A673 (cell line): ENCODE measurements around the gene PDE6G. TPM values are rescaled to one million over a fixed set of nuclear protein-coding genes. Genes with fewer than 3 reads are reported as not detected.

ENCODE experiments used
- BruUV-seq: library from RNA; stranded (reverse); fragments of 400-500 nt; replicated peaks from 2 replicates; lab custom pipeline; 2021; lab: Mats Ljungman, UMichigan
- CTCF ChIA-PET: fragments of 300-600 bp; sonication (Branson Sonifier 250); formaldehyde crosslinking; loops from one replicate; lab custom pipeline; 2022; ENCODE audit warnings: antibody characterized with exemption; lab: Charles Lee
- POLR2A ChIA-PET: fragments of 300-600 bp; sonication (Branson Sonifier 250); formaldehyde crosslinking; loops from one replicate; lab custom pipeline; 2022; ENCODE audit warnings: antibody characterized with exemption; ENCODE audit not compliant: low non-redundant PET; lab: Charles Lee
- DNase-seq: peaks from one replicate; pipeline ENCODE4 v3.0.0-alpha.2; 2015; ENCODE audit warnings: low spot score
- H3K27ac ChIP-seq: fragments of 200-600 bp; sonication (generic); 2 replicates; pipeline ENCODE4 v1.5.1; 2016; ENCODE audit warnings: mixed run types, low read depth, mild to moderate bottlenecking, mixed read lengths, antibody characterized with exemption, low read length; ENCODE audit not compliant: poor library complexity, severe bottlenecking
- H3K27me3 ChIP-seq: fragments of 200-600 bp; sonication (generic); replicated peaks from 2 replicates; pipeline ENCODE4 v1.6.1; 2017; ENCODE audit warnings: mixed run types, low read depth, mild to moderate bottlenecking, mixed read lengths, antibody characterized with exemption, low read length; ENCODE audit not compliant: insufficient read depth, poor library complexity
- H3K36me3 ChIP-seq: fragments of 200-600 bp; sonication (generic); 2 replicates; pipeline ENCODE4 v1.6.1; 2016; ENCODE audit warnings: mixed run types, mild to moderate bottlenecking, mixed read lengths, antibody characterized with exemption, low read length; ENCODE audit not compliant: insufficient read depth, poor library complexity, severe bottlenecking
- H3K4me1 ChIP-seq: fragments of 200-600 bp; sonication (generic); 2 replicates; pipeline ENCODE4 v1.6.1; 2017; ENCODE audit warnings: mixed run types, mild to moderate bottlenecking, mixed read lengths, antibody characterized with exemption, low read length; ENCODE audit not compliant: insufficient read depth, poor library complexity, severe bottlenecking
- H3K4me3 ChIP-seq: fragments of 200-600 bp; sonication (generic); 2 replicates; pipeline ENCODE4 v1.5.1; 2016; ENCODE audit warnings: low read depth, mixed run types, mild to moderate bottlenecking, mixed read lengths, low read length; ENCODE audit not compliant: poor library complexity, severe bottlenecking
- H3K9me3 ChIP-seq: fragments of 200-600 bp; sonication (generic); 2 replicates; pipeline ENCODE4 v1.6.1; 2016; ENCODE audit warnings: mixed run types, low read depth, mild to moderate bottlenecking, mixed read lengths, antibody characterized with exemption, low read length; ENCODE audit not compliant: poor library complexity, severe bottlenecking
- CTCF ChIP-seq: fragments of 300-800, 200-600 bp; sonication (generic); conservative IDR thresholded peaks from 2 replicates; pipeline ENCODE4 v1.5.1; 2017; ENCODE audit warnings: low read depth, mild to moderate bottlenecking, antibody characterized with exemption, low read length, moderate library complexity, mixed read lengths
- EZH2 ChIP-seq: fragments of 200-600 bp; sonication (generic); IDR thresholded peaks from 2 replicates; pipeline ENCODE4 v1.6.1; 2017; ENCODE audit warnings: borderline replicate concordance, low read depth, mild to moderate bottlenecking, mixed read lengths, antibody characterized with exemption, low read length; ENCODE audit not compliant: poor library complexity, severe bottlenecking
- intact Hi-C: fragments of 100-400 bp; cut with micrococcal nuclease; formaldehyde crosslinking; loops from one replicate; pipeline ENCODE4 v1.10.0; 2022; ENCODE audit not compliant: unreplicated experiment
- total RNA-seq: library from RNA; stranded (reverse); gene quantifications from 2 replicates; pipeline ENCODE4 v1.2.3, GENCODE V29; 2021

PDE6G gene
- total RNA-seq, 1 experiment from 2014 or later: 0.43 TPM

GRCh38 chr17:81659038-81659437 lies 2.7 kb upstream of the PDE6G start:
- no peaks in the 10 kb centered on the region for H3K9me3 ChIP-seq
- H3K36me3 ChIP-seq: no peaks in the 10 kb centered on the region
- no peak for DNase-seq
- BruUV-seq: no TSS peak
- intact Hi-C loops: no loop called here
- ChIA-PET CTCF (no interaction called here), POLR2A (no interaction called here)
- H3K27ac ChIP-seq: no peak overlapping the region
- no peaks in the 10 kb centered on the region for H3K27me3 ChIP-seq
- no peaks in the 10 kb centered on the region for H3K4me1 ChIP-seq
- TF ChIP-seq EZH2 (no peak), CTCF (no peak)
- no peak overlapping the region for H3K4me3 ChIP-seq

GRCh38 chr17:81656835-81657234 lies 493 bp upstream of the PDE6G start:
- Histone ChIP-seq H3K9me3 (no peaks in the 10 kb centered on the region), H3K4me1 (no peaks in the 10 kb centered on the region), H3K36me3 (no peaks in the 10 kb centered on the region), H3K27ac (no peak overlapping the region), H3K4me3 (no peak overlapping the region), H3K27me3 (no peaks in the 10 kb centered on the region)
- no peak for DNase-seq
- POLR2A ChIA-PET: no interaction called here
- intact Hi-C loops: no loop called here
- CTCF ChIA-PET: interaction anchor here (0.6 kb wide), 1 partner anchor 381 kb away, joined by 3 read pairs; the partner anchor contains the start of gene DCXR
- no TSS peak for BruUV-seq
- TF ChIP-seq EZH2: no peak
- TF ChIP-seq CTCF: no peak

GRCh38 chr17:81655378-81656117 lies 794 bp downstream of the PDE6G start:
- Histone ChIP-seq H3K4me1 (no peaks in the 10 kb centered on the region), H3K36me3 (no peaks in the 10 kb centered on the region), H3K27ac (no peak overlapping the region), H3K27me3 (no peaks in the 10 kb centered on the region), H3K4me3 (no peak overlapping the region), H3K9me3 (no peaks in the 10 kb centered on the region)
- TF ChIP-seq CTCF: no peak
- TF ChIP-seq EZH2: no peak
- BruUV-seq: no TSS peak
- DNase-seq: no peak
- ChIA-PET POLR2A (no interaction called here), CTCF (interaction anchor here (1.2 kb wide), 1 partner anchor 12 kb away, joined by 3 read pairs; no protein-coding TSS in a partner anchor)
- intact Hi-C loops: no loop called here
